ENCODE measurements around the gene C12orf60. TPM values are rescaled to one million over a fixed set of nuclear protein-coding genes. Genes with fewer than 3 reads are reported as not detected.

The C12orf60 gene
- total and polyA plus RNA-seq, 3 donors from 2014 or later = 5.3 to 20.6 (median 11.7) TPM

GRCh38 chr12:14769969-14770495 lies 33.4 kb upstream of the C12orf60 start:
- H3K36me3 ChIP-seq (ENCODE audit: low read depth, missing control alignments) = no peaks in the 10 kb centered on the region
- H3K27me3 ChIP-seq = no peaks in the 10 kb centered on the region
- WGBS, 2 donors = 0% methylated on average over 14 to 38 of the region's 38 CpGs
- DNase-seq = peak; percentile 82
- peaks cover 7% of the 10 kb centered on the region for H3K4me1 ChIP-seq
- TF ChIP-seq POLR2A (IDR thresholded peaks at IDR 0.05) = no peak
- peak; percentile 73 to 90 (median 85) for TF ChIP-seq CTCF (IDR thresholded peaks at IDR 0.05)
- H3K4me3 ChIP-seq = peak overlapping the region; percentile 79 to 92
- H3K9me3 ChIP-seq = no peaks in the 10 kb centered on the region
- H3K27ac ChIP-seq = peak overlapping the region; percentile 94 to 95
- intact Hi-C loops (cut with DNase I; ENCODE audit: low total_unique reads) = no loop called here

GRCh38 chr12:14770496-14771461 lies 32.7 kb upstream of the C12orf60 start:
- H3K36me3 ChIP-seq (ENCODE audit: low read depth, missing control alignments) = no peaks in the 10 kb centered on the region
- H3K27me3 ChIP-seq = no peaks in the 10 kb centered on the region
- peaks cover 9% of the 10 kb centered on the region for H3K4me1 ChIP-seq
- no peaks in the 10 kb centered on the region for H3K9me3 ChIP-seq
- DNase-seq = peak; percentile 99
- intact Hi-C loops (cut with DNase I; ENCODE audit: low total_unique reads) = no loop called here
- peak; percentile 61 for TF ChIP-seq POLR2A (IDR thresholded peaks at IDR 0.05)
- TF ChIP-seq CTCF (IDR thresholded peaks at IDR 0.05) = no peak
- H3K4me3 ChIP-seq = peak overlapping the region; percentile 79 to 92
- 0% methylated on average over 42 to 56 of the region's 56 CpGs for WGBS, 2 donors
- H3K27ac ChIP-seq = peak overlapping the region; percentile 94 to 95

- Histone ChIP-seq H3K9me3 (no peaks in the 10 kb centered on the region), H3K4me1 (peaks cover 15% of the 10 kb centered on the region), H3K4me3 (peak overlapping the region in 1 of 2 donors; percentile 92), H3K27ac (peak overlapping the region; percentile 94 to 95), H3K36me3 (ENCODE audit: low read depth, missing control alignments) (no peaks in the 10 kb centered on the region), H3K27me3 (no peaks in the 10 kb centered on the region)
- 16 to 20% methylated on average over 6 of the region's 6 CpGs for WGBS, 2 donors
- no peak for DNase-seq
- intact Hi-C loops (cut with DNase I; ENCODE audit: low total_unique reads) = no loop called here
- TF ChIP-seq CTCF (IDR thresholded peaks at IDR 0.05) = no peak
- no peak for TF ChIP-seq POLR2A (IDR thresholded peaks at IDR 0.05)
Measured at GRCh38 chr12:14771651-14772137, 31.8 kb upstream of the C12orf60 start.

- no peaks in the 10 kb centered on the region for H3K36me3 ChIP-seq (ENCODE audit: low read depth, missing control alignments)
- intact Hi-C loops (cut with DNase I; ENCODE audit: low total_unique reads) = no loop called here
- DNase-seq = no peak
- WGBS, 2 donors = 57 to 69% methylated on average over 5 of the region's 5 CpGs
- no peaks in the 10 kb centered on the region for H3K27me3 ChIP-seq
- H3K4me3 ChIP-seq = peak overlapping the region in 1 of 2 donors; percentile 85
- TF ChIP-seq CTCF (IDR thresholded peaks at IDR 0.05) (no peak), POLR2A (IDR thresholded peaks at IDR 0.05) (no peak)
- peaks cover 15% of the 10 kb centered on the region for H3K4me1 ChIP-seq
- H3K9me3 ChIP-seq = no peaks in the 10 kb centered on the region
- no peak overlapping the region for H3K27ac ChIP-seq
Measured at GRCh38 chr12:14772946-14773345, 30.5 kb upstream of the C12orf60 start.
